Upper lobe of right lung (tissue), 1 donor: ENCODE measurements around the gene TBCEL. TPM values are rescaled to one million over a fixed set of nuclear protein-coding genes. Genes with fewer than 3 reads are reported as not detected.
A peak's percentile ranks its signal among the peaks of the same experiment; 100 is the strongest.

Source experiments
- ATAC-seq: fragments of 200-7000 bp; cut with Tn5 transposase; one replicate; pipeline ENCODE4 v1.9.1; 2020; ENCODE audit warnings: mild to moderate bottlenecking, moderate library complexity
- DNase-seq: peaks from one replicate; pipeline ENCODE4 v3.0.0-alpha.2; 2020
- H3K27ac ChIP-seq: fragments of 200-600 bp; one replicate; pipeline ENCODE4 v1.8.0; 2022
- H3K27me3 ChIP-seq: fragments of 200-600 bp; one replicate; pipeline ENCODE4 v1.8.0; 2022; ENCODE audit warnings: mild to moderate bottlenecking
- H3K36me3 ChIP-seq: fragments of 200-600 bp; one replicate; pipeline ENCODE4 v1.8.0; 2022
- H3K4me1 ChIP-seq: fragments of 200-600 bp; one replicate; pipeline ENCODE4 v1.8.0; 2022
- H3K4me3 ChIP-seq: fragments of 200-600 bp; one replicate; pipeline ENCODE4 v1.8.0; 2022; ENCODE audit warnings: mild to moderate bottlenecking
- H3K9me3 ChIP-seq: fragments of 200-600 bp; one replicate; pipeline ENCODE4 v1.8.0; 2022
- CTCF ChIP-seq: fragments of 200-600 bp; IDR thresholded peaks from one replicate; pipeline ENCODE4 v1.8.0; 2022; ENCODE audit warnings: antibody characterized with exemption
- intact Hi-C: fragments of 100-400 bp; cut with DNase I; formaldehyde crosslinking; loops from one replicate; pipeline ENCODE4 v1.11.0; 2022
- total RNA-seq: library from RNA; stranded (reverse); fragmentation: NEBNext Ultra II Directional; extraction: Animal tissue kit (Norgen Biotek cat#: 25700); gene quantifications from one replicate; pipeline ENCODE4 v1.2.1, GENCODE V29; 2021
- donor health status: DM: no; HTN: yes; CAD: no; lungs with severe emphysema.

The TBCEL gene
- total RNA-seq, 1 donor from 2014 or later: 41.1 TPM

GRCh38 chr11:121057922-121058321, 34.0 kb downstream of the TBCEL start:
- intact Hi-C loops: no loop called here
- Histone ChIP-seq H3K4me3 (no peak overlapping the region), H3K4me1 (no peaks in the 10 kb centered on the region), H3K36me3 (peaks cover 85% of the 10 kb centered on the region), H3K27ac (no peak overlapping the region), H3K9me3 (no peaks in the 10 kb centered on the region), H3K27me3 (no peaks in the 10 kb centered on the region)
- ATAC-seq (no peak), DNase-seq (no peak)
- TF ChIP-seq CTCF: no peak

- Histone ChIP-seq H3K27ac (no peak overlapping the region), H3K36me3 (peaks cover 83% of the 10 kb centered on the region), H3K27me3 (no peaks in the 10 kb centered on the region), H3K9me3 (no peaks in the 10 kb centered on the region), H3K4me1 (no peaks in the 10 kb centered on the region), H3K4me3 (no peak overlapping the region)
- intact Hi-C loops: no loop called here
- no peak for TF ChIP-seq CTCF
- no peak for DNase-seq
- ATAC-seq: no peak
Observed at GRCh38 chr11:121058941-121059340, 35.0 kb downstream of the TBCEL start.

GRCh38 chr11:121059605-121060004, 35.7 kb downstream of the TBCEL start:
- Histone ChIP-seq H3K36me3 (peaks cover 83% of the 10 kb centered on the region), H3K27me3 (no peaks in the 10 kb centered on the region), H3K27ac (no peak overlapping the region), H3K4me1 (no peaks in the 10 kb centered on the region), H3K9me3 (no peaks in the 10 kb centered on the region), H3K4me3 (no peak overlapping the region)
- ATAC-seq (no peak), DNase-seq (no peak)
- intact Hi-C loops: no loop called here
- no peak for TF ChIP-seq CTCF

- peaks cover 78% of the 10 kb centered on the region for H3K36me3 ChIP-seq
- no peak overlapping the region for H3K27ac ChIP-seq
- no peak for ATAC-seq
- DNase-seq: no peak
- TF ChIP-seq CTCF: peak; percentile 37
- H3K9me3 ChIP-seq: no peaks in the 10 kb centered on the region
- H3K4me3 ChIP-seq: no peak overlapping the region
- H3K27me3 ChIP-seq: no peaks in the 10 kb centered on the region
- intact Hi-C loops: no loop called here
- no peaks in the 10 kb centered on the region for H3K4me1 ChIP-seq
Observed at GRCh38 chr11:121063728-121064127, 39.8 kb downstream of the TBCEL start.

GRCh38 chr11:121066623-121067022, 42.7 kb downstream of the TBCEL start:
- no peak overlapping the region for H3K4me3 ChIP-seq
- H3K4me1 ChIP-seq: no peaks in the 10 kb centered on the region
- no peaks in the 10 kb centered on the region for H3K9me3 ChIP-seq
- intact Hi-C loops: no loop called here
- peaks cover 55% of the 10 kb centered on the region for H3K36me3 ChIP-seq
- ATAC-seq (no peak), DNase-seq (no peak)
- TF ChIP-seq CTCF: no peak
- no peak overlapping the region for H3K27ac ChIP-seq
- H3K27me3 ChIP-seq: no peaks in the 10 kb centered on the region

- ATAC-seq (no peak), DNase-seq (no peak)
- Histone ChIP-seq H3K27me3 (no peaks in the 10 kb centered on the region), H3K27ac (no peak overlapping the region), H3K4me1 (peaks cover 2% of the 10 kb centered on the region), H3K4me3 (no peak overlapping the region), H3K36me3 (peaks cover 52% of the 10 kb centered on the region), H3K9me3 (no peaks in the 10 kb centered on the region)
- TF ChIP-seq CTCF: no peak
- intact Hi-C loops: no loop called here
Observed at GRCh38 chr11:121067026-121067425, 43.1 kb downstream of the TBCEL start.
